ENCODE data around the gene MIAT. TPM values are rescaled to one million over a fixed set of nuclear protein-coding genes. Genes with fewer than 3 reads are reported as not detected.

The MIAT gene
- total RNA-seq, 1 experiment from 2014 or later: 0.33 TPM

DNA sequence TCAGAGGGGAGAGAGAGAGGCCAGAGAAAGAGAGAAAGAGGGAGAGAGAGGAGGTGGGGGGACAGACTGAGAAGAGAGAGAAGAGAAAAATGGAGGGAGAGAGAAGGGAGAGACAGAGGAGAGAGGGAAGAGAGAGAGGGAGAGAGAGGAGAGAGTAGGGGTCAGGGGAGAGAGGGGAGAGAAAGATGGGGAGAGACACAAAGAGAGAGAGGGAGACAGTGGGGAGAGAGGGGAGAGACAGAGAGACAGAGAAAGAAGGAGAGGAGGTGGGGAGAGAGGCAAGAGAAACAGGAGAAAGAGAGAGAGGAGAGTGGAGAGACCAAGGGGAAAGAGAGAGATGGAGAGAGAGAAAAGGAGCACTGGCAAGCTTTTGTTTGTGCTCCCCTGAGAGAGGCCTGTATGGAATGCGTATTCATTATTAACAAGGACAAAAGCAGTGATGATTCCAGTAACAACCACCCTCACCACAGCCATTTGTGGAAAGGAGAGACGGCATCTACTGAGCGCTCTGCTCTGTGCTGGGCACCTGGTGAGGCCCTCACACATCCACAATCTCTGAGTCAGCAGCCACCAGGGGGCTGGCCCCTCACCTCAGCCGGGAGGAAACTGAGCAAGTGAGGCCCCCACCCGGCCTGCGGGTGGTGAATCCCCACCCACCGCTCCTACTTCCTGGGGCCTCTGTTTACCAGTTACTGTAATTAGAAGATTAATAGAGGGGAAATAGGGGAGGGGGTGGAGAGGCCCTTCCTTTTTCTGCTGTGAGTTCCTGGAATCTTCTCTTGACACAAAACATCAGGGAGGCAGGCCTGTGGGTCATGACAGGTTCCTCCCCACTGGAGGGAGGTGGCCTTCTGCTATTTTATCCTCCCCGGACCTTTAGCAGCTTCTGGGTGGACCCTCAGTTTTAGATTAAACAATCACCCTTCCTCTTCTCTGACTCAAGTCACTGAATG is 14.6 kb upstream of the MIAT start:
- in situ Hi-C loops (cut with HindIII; ENCODE audit: low pct_unique_long_range_greater_than_20kb, low sequenced_read_pairs): no loop called here
- H3K9me3 ChIP-seq (ENCODE audit: control insufficient read depth, insufficient read depth, low read depth, low read length): no peaks in the 10 kb centered on the region
- no peak for ATAC-seq
- TF ChIP-seq, protein P1, sequence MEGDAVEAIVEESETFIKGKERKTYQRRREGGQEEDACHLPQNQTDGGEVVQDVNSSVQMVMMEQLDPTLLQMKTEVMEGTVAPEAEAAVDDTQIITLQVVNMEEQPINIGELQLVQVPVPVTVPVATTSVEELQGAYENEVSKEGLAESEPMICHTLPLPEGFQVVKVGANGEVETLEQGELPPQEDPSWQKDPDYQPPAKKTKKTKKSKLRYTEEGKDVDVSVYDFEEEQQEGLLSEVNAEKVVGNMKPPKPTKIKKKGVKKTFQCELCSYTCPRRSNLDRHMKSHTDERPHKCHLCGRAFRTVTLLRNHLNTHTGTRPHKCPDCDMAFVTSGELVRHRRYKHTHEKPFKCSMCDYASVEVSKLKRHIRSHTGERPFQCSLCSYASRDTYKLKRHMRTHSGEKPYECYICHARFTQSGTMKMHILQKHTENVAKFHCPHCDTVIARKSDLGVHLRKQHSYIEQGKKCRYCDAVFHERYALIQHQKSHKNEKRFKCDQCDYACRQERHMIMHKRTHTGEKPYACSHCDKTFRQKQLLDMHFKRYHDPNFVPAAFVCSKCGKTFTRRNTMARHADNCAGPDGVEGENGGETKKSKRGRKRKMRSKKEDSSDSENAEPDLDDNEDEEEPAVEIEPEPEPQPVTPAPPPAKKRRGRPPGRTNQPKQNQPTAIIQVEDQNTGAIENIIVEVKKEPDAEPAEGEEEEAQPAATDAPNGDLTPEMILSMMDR (IDR thresholded peaks at IDR 0.05): no peak
- TF ChIP-seq POLR2AphosphoS5 (IDR thresholded peaks at IDR 0.05; ENCODE audit: low read depth, low read length) (no peak), TCF7L2 (IDR thresholded peaks at IDR 0.05; ENCODE audit: low read depth, low read length) (no peak), SIN3A (IDR thresholded peaks at IDR 0.05; ENCODE audit: borderline replicate concordance, insufficient read depth, low read depth, low read length) (no peak)
- TF ChIP-seq, protein P2, sequence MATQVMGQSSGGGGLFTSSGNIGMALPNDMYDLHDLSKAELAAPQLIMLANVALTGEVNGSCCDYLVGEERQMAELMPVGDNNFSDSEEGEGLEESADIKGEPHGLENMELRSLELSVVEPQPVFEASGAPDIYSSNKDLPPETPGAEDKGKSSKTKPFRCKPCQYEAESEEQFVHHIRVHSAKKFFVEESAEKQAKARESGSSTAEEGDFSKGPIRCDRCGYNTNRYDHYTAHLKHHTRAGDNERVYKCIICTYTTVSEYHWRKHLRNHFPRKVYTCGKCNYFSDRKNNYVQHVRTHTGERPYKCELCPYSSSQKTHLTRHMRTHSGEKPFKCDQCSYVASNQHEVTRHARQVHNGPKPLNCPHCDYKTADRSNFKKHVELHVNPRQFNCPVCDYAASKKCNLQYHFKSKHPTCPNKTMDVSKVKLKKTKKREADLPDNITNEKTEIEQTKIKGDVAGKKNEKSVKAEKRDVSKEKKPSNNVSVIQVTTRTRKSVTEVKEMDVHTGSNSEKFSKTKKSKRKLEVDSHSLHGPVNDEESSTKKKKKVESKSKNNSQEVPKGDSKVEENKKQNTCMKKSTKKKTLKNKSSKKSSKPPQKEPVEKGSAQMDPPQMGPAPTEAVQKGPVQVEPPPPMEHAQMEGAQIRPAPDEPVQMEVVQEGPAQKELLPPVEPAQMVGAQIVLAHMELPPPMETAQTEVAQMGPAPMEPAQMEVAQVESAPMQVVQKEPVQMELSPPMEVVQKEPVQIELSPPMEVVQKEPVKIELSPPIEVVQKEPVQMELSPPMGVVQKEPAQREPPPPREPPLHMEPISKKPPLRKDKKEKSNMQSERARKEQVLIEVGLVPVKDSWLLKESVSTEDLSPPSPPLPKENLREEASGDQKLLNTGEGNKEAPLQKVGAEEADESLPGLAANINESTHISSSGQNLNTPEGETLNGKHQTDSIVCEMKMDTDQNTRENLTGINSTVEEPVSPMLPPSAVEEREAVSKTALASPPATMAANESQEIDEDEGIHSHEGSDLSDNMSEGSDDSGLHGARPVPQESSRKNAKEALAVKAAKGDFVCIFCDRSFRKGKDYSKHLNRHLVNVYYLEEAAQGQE (IDR thresholded peaks at IDR 0.05; ENCODE audit: insufficient read depth in 1 of 2, low read depth in 2 of 2, low read length in 1 of 2): no peak
- ChIA-PET CTCF (no interaction called here), POLR2A (no interaction called here)
- no TSS peak for BruUV-seq (replicated peaks)
- no peak for DNase-seq (ENCODE audit: low read depth, low spot score)
- H3K36me3 ChIP-seq (ENCODE audit: control insufficient read depth, insufficient read depth, low read length): no peaks in the 10 kb centered on the region
- H3K4me1 ChIP-seq (ENCODE audit: control insufficient read depth, insufficient read depth, low read length): no peaks in the 10 kb centered on the region; the same call in 1 of the 2 replicates
- H3K27ac ChIP-seq (ENCODE audit: low read length): no peak overlapping the region
- intact Hi-C loops (cut with micrococcal nuclease; ENCODE audit: unreplicated experiment): no loop called here
- peaks cover 2% of the 10 kb centered on the region for H3K27me3 ChIP-seq (ENCODE audit: control insufficient read depth, insufficient read depth, low read length)
- H3K4me3 ChIP-seq (ENCODE audit: low read depth in 2 of 2, low read length in 2 of 2): no peak overlapping the region

DNA sequence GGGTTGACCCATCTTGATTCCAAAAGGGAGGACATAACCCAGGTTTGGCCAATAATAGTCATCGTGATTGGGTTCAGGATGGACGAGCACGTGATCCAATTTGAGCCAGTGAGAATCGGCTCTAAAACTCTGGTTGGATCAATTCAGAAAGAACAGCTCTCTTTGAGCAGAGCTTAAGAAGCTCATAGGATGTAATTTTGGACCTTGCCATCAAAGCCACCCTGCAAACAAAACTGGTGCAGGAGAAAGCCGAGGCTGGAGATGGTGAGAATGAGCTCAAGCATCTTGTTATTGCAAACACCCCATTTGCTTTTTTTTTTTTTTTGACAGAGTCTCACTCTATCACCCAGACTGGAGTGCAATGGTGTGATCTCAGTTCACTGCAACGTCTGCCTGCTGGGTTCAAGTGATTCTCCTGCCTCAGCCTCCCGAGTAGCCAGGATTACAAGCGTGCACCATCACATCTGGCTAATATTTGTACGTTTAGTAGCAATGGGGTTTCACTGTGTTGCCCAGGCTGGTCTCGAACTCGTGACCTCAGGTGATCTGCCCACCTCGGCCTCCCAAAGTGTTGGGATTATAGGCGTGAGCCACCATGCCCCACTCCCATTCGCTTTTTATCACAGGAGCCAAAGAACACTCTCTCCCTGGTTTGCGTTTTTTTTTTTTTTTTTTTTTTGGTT is 13.8 kb upstream of the MIAT start:
- POLR2A ChIA-PET: no interaction called here
- Histone ChIP-seq H3K9me3 (ENCODE audit: control insufficient read depth, insufficient read depth, low read depth, low read length) (no peaks in the 10 kb centered on the region), H3K27ac (ENCODE audit: low read length) (no peak overlapping the region), H3K4me1 (ENCODE audit: control insufficient read depth, insufficient read depth, low read length) (no peaks in the 10 kb centered on the region; the same call in 1 of the 2 replicates), H3K36me3 (ENCODE audit: control insufficient read depth, insufficient read depth, low read length) (no peaks in the 10 kb centered on the region), H3K27me3 (ENCODE audit: control insufficient read depth, insufficient read depth, low read length) (peaks cover 2% of the 10 kb centered on the region), H3K4me3 (ENCODE audit: low read depth in 2 of 2, low read length in 2 of 2) (no peak overlapping the region)
- CTCF ChIA-PET: interaction anchor here (0.6 kb wide), 1 partner anchor 165 kb away, joined by 3 read pairs; no protein-coding TSS in a partner anchor
- TF ChIP-seq POLR2AphosphoS5 (IDR thresholded peaks at IDR 0.05; ENCODE audit: low read depth, low read length): no peak
- TF ChIP-seq SIN3A (IDR thresholded peaks at IDR 0.05; ENCODE audit: borderline replicate concordance, insufficient read depth, low read depth, low read length): no peak
- TF ChIP-seq, protein P1 (IDR thresholded peaks at IDR 0.05): no peak
- no peak for TF ChIP-seq TCF7L2 (IDR thresholded peaks at IDR 0.05; ENCODE audit: low read depth, low read length)
- TF ChIP-seq, protein P2 (IDR thresholded peaks at IDR 0.05; ENCODE audit: insufficient read depth in 1 of 2, low read depth in 2 of 2, low read length in 1 of 2): no peak
- intact Hi-C loops (cut with micrococcal nuclease; ENCODE audit: unreplicated experiment) (no loop called here), in situ Hi-C loops (cut with HindIII; ENCODE audit: low pct_unique_long_range_greater_than_20kb, low sequenced_read_pairs) (no loop called here)
- ATAC-seq: no peak
- BruUV-seq (replicated peaks): no TSS peak
- no peak for DNase-seq (ENCODE audit: low read depth, low spot score)
